UCSD-AML1 (cell line): Measurements from ENCODE around the gene MFRP.
A peak's percentile ranks its signal among the peaks of the same experiment; 100 is the strongest.

Experiments used
- DNase-seq: peaks from one replicate; lab custom pipeline; 2025; ENCODE audit not compliant: unreplicated experiment; lab: John Stamatoyannopoulos, UW

The MFRP gene

GRCh38 chr11:119373059-119373920 is 26.8 kb upstream of the MFRP start:
- no peak for DNase-seq

- no peak for DNase-seq
Measured at GRCh38 chr11:119372260-119373058, 26.0 kb upstream of the MFRP start.

- no peak for DNase-seq
Measured at GRCh38 chr11:119371778-119372182, 25.3 kb upstream of the MFRP start.

- DNase-seq = no peak
Measured at GRCh38 chr11:119371067-119371601, 24.6 kb upstream of the MFRP start.

GRCh38 chr11:119370486-119371046 is 24.1 kb upstream of the MFRP start:
- DNase-seq = no peak

- DNase-seq = no peak
Measured at GRCh38 chr11:119369132-119369925, 22.8 kb upstream of the MFRP start.

- DNase-seq = no peak
Measured at GRCh38 chr11:119368121-119369034, 21.9 kb upstream of the MFRP start.

GRCh38 chr11:119367661-119368120 is 21.2 kb upstream of the MFRP start:
- DNase-seq = no peak

- no peak for DNase-seq
Measured at GRCh38 chr11:119366690-119367620, 20.4 kb upstream of the MFRP start.

- no peak for DNase-seq
Measured at GRCh38 chr11:119365071-119365591, 18.6 kb upstream of the MFRP start.

- peak; percentile 38 for DNase-seq
Measured at GRCh38 chr11:119363851-119364590, 17.5 kb upstream of the MFRP start.

- no peak for DNase-seq
Measured at GRCh38 chr11:119363081-119363850, 16.8 kb upstream of the MFRP start.

- DNase-seq = no peak
Measured at GRCh38 chr11:119362741-119363080, 16.2 kb upstream of the MFRP start.

- DNase-seq = no peak
Measured at GRCh38 chr11:119361941-119362725, 15.6 kb upstream of the MFRP start.

GRCh38 chr11:119361056-119361787 is 14.7 kb upstream of the MFRP start:
- peak; percentile 60 for DNase-seq
